GM12874 (cell line): Measurements from ENCODE around the gene ZBTB44.

Experiments used
- CTCF ChIP-seq: IDR thresholded peaks from 2 replicates; pipeline ENCODE4 v1.5.1; 2011; ENCODE audit warnings: low read depth, mild to moderate bottlenecking, control low read depth, low read length, moderate library complexity; ENCODE audit not compliant: insufficient read depth

Gene ZBTB44

GRCh38 chr11:130181295-130182272 lies 133.1 kb downstream of the ZBTB44 start:
- no peak for TF ChIP-seq CTCF

GRCh38 chr11:130180896-130181294 lies 133.8 kb downstream of the ZBTB44 start:
- TF ChIP-seq CTCF, result no peak

- no peak for TF ChIP-seq CTCF
These were observed 134.2 kb downstream of the ZBTB44 start for GRCh38 chr11:130180491-130180890.

- TF ChIP-seq CTCF, result no peak
These were observed 135.1 kb downstream of the ZBTB44 start for GRCh38 chr11:130179396-130180306.

GRCh38 chr11:130178441-130179339 lies 136.0 kb downstream of the ZBTB44 start:
- no peak for TF ChIP-seq CTCF

- TF ChIP-seq CTCF, result no peak
These were observed 136.9 kb downstream of the ZBTB44 start for GRCh38 chr11:130177782-130178181.
